NCI-H526 treated with DMSO at 0.1 percent for 48 hours (cell line): ENCODE data around the gene MIPEP.
A peak's percentile ranks its signal among the peaks of the same experiment; 100 is the strongest.
"Not testable (repeated sequence)": the region's sequence is repeated elsewhere in the genome, so short reads cannot be mapped to it uniquely, and the experiment has no call there.

Source experiments
- DNase-seq: peaks from one replicate; lab custom pipeline; 2025; lab: John Stamatoyannopoulos, UW

MIPEP gene

DNA sequence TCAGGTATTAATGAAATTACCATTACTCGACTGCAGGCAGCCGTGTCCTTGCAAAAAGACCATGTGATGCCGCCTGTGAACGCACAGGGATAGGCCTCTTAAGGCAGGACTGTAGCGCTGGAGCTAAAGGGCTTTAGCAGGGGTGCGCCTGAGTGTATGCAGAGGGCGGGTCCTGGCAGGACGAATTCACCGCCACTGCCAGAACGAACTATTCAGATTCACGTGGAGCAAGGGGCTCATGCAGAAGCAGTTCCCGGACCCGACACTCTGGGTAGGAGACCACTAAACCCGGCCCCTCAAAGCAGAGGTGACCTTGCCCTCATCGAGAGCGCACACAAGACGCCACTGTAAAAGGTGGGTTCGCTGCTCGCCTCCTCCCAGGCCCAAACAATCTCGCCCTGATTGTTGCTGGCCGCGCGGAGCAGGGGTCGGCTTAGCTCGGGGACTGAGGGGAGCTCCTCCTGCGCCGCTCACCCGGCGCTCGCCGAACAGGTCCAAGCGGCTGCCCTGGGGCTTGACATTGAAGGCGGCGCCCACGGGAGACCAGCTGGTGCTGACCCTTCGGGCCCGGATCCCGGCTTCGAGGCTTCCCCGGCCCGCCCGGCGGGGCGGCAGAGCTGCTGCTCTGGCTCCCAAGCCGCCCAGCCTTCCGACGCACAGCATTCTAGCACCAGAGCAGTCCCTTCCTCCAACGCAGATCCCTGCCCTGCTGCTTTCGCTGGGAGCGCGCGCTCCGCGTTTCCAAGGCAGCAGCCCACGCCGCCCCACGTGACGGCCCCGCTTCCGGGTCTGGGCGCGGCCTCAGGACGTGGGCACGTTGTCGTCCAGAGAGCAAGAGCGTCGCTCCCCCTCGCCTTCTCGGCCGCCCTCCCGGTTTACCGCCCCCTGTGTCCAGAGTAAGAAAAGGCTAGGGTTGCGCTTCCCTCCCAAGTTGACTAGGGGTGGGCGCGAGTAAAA, at the start of gene MIPEP:
Gene MIPEP (minus strand): TSS at position 743 of the 957 bp plus-strand sequence. CDS start 80 bp downstream, at position 663.
- DNase-seq = peak; percentile 94

DNA sequence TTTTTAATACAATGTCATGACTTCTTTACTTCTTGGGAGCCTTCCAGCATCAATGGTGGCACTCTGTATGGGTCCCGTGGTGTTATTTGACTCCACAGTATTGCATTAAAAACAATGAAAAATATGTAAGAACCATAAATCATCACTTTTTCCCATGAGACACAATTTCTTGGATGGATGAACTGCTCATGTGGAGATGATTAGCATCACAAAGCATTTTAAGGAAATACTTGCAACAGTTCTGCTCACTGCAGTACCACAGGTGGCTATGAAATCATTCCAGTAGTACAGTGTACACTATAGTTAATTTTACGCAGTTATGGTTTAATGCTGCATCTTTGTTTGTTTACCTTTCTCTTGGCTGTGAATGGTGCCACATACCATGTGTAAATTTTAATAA, 45.3 kb upstream of the MIPEP start:
- DNase-seq = no peak

GRCh38 chr13:23928985-23929384, 39.8 kb upstream of the MIPEP start:
- no peak for DNase-seq

GRCh38 chr13:23923031-23923430, 33.8 kb upstream of the MIPEP start:
- DNase-seq = no peak

DNA sequence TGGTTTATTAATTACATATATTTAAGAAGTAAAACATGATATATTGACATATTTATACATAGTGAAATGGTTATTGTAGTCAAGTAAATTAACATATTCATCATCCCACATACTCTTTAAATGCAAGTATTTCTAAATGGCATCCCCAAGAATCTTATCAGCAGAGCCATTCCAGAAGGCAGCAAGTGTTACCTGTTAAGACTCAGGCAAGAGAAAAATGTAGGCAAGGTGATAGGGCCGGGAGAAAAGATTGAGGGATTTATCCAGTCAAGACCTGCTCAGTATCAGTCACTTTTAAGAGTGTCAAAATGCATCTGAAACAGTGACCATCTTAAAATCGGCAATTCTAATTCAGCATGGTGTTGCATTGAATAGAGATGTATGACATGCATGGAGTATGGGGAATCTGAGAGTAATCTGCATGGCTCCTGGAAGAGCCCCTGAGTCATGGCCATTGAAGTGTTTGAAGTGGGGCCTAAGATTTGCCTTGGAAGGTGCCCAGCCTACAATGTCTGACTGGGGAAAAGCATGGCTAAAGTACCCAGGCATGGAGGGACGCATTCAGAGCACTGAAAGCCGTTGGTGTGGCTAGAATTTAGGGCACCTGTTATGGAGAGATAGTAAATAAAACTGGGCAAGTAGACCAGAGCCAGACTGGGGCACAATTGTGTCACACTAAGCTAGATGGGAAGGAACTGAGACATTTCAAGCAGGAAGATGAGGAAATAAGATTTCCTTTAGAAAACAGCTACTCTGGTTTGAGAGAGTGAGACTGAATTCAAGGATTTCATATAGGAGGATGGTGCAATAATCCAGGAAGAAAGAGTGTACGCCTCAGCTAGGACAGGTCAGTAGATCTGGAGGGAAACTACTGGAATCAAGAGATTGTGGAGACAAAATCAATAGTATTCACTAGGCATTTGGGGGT, 33.1 kb upstream of the MIPEP start:
- DNase-seq = no peak

- peak; percentile 15 for DNase-seq
Observed at GRCh38 chr13:23921451-23921888, 32.3 kb upstream of the MIPEP start.

DNA sequence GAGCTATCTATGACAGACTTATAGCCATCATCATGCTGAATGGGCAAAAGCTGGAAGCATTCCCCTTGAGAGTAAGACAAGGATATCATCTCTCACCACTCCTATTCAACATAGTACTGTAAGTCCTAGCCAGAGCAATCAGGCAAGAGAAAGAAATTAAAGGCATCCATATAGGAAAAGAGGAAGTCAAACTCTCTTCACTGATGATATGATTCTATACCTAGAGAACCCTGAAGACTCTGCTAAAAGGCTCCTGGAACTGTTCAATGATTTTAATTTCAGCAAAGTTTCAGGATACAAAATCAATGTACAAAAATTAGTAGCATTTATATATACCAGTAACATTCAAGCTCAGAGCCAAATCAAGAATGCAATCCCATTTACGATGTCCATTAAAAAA, 29.8 kb upstream of the MIPEP start:
- DNase-seq = no peak

GRCh38 chr13:23918208-23918607, 29.0 kb upstream of the MIPEP start:
- no peak for DNase-seq

DNA sequence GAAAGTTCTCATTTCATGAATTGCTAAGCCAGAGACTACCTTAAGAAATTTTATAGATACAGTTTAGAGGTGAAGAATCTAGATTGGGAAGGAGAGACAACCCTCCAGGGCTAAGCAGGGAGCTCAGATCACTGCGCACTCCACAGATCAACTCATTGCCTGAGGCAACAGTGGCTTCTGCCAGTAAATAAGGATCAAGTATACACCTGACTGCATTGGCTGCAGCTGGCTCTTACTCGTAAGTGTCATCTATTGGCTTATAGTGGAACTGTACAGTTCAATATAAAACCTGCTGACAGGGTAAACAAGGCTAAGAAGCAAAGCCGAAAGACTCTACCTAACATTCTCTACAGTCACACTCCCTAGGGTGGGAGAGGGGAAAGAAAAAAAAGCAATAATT, 26.1 kb upstream of the MIPEP start:
- peak; percentile 6 for DNase-seq

DNA sequence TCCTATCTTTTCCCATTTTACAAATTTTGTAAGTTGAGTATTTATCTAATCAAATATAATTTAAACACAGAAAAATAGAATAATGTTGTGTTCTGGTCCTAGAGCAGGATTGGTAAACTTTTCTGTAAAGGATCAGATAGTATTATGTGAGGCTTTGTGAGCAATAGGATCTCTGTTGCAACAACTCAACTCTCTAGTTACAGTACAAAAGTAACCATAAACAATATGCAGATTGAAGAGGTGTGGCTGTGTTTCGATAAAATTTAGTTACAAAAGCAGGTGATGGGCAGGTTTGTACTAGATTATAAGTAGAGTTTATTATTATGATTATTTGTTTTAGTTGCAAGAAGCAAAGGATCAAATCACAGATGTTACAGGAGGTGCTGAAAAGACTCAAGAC, 23.3 kb upstream of the MIPEP start:
- no peak for DNase-seq

DNA sequence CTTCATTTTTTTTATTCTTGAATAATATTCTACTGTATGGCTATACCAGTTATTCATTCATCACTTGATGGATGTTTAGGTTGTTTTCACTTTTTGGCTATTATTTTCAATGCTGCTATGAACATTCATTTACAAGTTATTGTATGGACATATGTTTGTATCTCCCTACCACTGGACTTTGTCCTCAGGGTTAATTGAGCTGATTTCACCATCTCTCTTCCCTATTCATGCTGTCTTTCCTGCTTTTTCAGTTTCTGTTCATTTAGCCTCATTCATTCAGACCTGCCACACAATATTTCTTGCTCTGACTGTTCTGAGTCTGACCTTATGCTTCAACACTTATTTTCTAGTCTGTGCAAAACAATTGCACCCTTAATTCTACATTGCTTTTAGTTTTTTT, 20.4 kb upstream of the MIPEP start:
- DNase-seq = no peak

- DNase-seq = no peak
Observed at GRCh38 chr13:23905766-23906165, 16.6 kb upstream of the MIPEP start.

DNA sequence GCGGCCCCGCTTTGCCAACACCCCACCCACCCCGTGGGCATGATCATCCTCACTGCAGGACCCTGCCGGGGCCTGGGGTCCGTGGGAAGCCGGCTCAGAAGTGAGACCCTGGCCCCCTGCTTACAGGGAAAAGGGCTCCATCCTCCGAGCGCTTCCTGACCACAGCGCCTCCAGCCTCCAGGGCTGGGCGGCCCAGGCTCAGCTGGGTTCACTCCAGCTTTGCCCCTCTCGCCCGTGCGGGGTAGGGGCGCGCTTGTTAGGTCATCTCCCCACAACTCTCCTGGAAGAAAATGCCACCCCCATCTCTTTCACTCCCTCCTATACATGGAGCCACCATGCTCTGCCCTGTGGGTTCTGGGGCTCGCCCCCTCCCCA, 14.7 kb upstream of the MIPEP start:
- DNase-seq = no peak

GRCh38 chr13:23902975-23903905, 14.0 kb upstream of the MIPEP start:
- DNase-seq = no peak

- DNase-seq = no peak
Observed at GRCh38 chr13:23901365-23901764, 12.2 kb upstream of the MIPEP start.

DNA sequence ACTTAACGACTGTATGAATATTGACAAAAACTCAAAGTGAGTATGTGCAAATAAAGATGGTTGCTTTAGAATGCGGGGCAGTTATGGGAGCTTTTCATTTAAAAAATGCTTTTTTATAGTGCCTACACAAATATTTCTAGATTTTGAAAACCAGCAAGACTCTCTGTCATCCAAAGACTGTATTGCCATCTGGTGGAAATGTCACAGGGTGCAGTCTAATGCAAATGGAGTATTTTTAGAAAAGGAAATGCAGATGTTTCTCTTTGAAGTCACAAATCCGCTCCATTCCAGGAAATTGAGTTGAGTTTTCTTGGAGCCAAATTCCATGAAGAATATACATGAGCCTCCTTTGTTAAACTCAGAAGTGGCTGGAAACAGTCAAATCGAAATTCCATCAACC, 10.4 kb upstream of the MIPEP start:
- DNase-seq = peak; percentile 26

GRCh38 chr13:23898101-23898500, 8.9 kb upstream of the MIPEP start:
- no peak for DNase-seq

GRCh38 chr13:23897452-23897919, 8.3 kb upstream of the MIPEP start, which contains the start of gene C1QTNF9B:
Gene C1QTNF9B, minus strand, starts transcription at chr13:23897502.
- not testable (repeated sequence) for DNase-seq

GRCh38 chr13:23894746-23895145, 5.5 kb upstream of the MIPEP start:
- DNase-seq = not testable (repeated sequence)

- not testable (repeated sequence) for DNase-seq
Observed at GRCh38 chr13:23893791-23894190, 4.6 kb upstream of the MIPEP start.
